SKM-1 (cell line): ENCODE data around the gene CADPS2.

Experiments used
- DNase-seq: peaks from one replicate; lab custom pipeline; 2025; ENCODE audit not compliant: unreplicated experiment; lab: John Stamatoyannopoulos, UW

Gene CADPS2

DNA sequence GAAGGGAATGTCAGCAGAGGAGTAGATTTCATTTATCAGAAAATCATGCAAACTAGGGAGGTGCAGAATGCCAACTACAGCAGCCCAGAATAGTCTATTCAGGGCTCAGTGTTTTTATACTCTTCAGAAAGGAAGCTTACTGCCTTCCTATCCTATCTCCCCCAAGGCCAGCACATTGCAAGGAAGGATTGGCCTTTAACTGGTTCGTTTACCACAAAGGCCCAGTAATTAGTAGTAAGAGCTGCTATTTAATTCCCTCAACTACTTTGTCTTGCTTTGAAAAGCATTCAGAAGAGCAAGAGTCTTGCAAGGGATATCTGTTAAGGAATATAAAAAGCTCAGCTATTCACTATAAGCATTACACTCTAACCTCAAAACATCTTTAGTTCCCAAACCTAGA is 97.1 kb downstream of the CADPS2 start:
- no peak for DNase-seq

GRCh38 chr7:122770686-122771335 is 115.4 kb downstream of the CADPS2 start:
- no peak for DNase-seq

DNA sequence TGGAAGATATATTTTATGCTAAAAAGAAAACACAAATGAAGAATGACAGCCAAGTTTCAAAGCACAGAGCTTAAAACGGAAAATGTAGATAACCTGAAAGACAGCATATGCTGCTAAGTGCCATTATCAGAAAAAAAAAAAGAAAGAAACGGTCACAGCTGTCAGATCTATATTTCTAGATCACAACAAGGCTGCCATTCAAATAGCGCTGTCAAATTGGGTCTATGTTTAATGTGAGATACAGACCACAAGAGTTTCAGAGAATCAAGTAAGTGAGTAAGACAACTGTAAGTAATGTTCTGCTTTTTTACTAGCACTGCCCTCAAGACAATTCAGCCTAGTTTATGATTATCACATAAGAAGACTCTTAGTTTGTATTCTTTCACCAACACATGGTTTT is 117.4 kb downstream of the CADPS2 start:
- no peak for DNase-seq

- DNase-seq, result no peak
These were observed 118.9 kb downstream of the CADPS2 start for GRCh38 chr7:122767339-122767738.

DNA sequence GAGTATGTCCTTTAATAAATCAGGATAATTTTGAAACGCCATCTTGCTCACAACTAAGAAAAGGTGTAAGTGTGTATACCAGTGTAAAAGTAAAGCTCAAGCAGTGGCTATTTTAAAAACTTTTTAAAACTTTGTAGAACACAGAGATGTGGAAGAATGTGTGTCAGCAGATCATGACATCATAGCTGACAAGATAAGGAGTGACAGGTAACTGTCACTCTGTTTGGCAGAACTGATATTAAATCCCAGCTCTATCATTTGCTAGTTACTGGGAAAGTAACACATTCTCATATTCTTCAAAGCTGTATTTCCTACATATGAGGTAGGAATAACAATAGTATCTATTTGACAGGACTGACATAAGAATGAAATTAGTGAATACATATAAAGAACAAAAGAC is 119.7 kb downstream of the CADPS2 start:
- DNase-seq, result no peak

DNA sequence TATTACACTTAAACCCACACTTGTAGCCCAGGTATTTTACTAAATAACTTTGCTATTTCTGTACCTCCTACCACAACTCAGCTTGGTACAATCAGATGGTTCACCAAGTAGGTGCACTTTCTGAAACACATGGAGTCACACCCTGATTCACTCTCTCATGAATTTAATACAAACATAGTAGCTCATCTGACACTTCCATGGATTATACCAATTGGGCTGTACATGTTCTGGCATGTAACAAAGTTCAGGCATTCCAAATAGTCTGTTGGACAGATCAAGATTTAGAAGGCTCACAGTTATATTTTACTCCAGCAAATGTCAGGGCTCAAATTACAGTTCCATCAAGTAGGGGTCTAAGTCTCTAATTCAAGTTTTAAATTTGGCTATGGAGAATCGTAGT is 121.4 kb downstream of the CADPS2 start:
- DNase-seq, result no peak

- no peak for DNase-seq
These were observed 122.2 kb downstream of the CADPS2 start for GRCh38 chr7:122764020-122764419.

- no peak for DNase-seq
These were observed 124.2 kb downstream of the CADPS2 start for GRCh38 chr7:122762071-122762470.

- no peak for DNase-seq
These were observed 127.8 kb downstream of the CADPS2 start for GRCh38 chr7:122758501-122758900.

DNA sequence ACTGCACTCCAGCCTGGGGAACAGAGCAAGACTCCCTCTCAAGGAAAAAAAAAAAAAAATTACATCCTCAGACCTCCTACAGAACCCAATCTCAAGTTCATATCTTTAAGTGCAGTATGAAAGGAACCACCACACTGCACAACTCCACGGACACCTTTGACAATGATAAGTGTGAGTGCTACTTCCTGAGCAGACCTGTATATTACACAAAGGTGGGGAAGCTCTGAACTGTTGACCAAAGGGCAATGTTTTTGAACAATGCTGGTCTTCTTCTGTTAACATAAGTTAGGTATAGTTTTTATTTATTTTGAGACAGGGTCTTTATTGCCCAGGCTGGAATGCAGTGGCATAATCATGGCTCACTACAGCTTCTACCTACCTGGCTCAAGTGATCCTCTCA is 129.4 kb downstream of the CADPS2 start:
- no peak for DNase-seq

DNA sequence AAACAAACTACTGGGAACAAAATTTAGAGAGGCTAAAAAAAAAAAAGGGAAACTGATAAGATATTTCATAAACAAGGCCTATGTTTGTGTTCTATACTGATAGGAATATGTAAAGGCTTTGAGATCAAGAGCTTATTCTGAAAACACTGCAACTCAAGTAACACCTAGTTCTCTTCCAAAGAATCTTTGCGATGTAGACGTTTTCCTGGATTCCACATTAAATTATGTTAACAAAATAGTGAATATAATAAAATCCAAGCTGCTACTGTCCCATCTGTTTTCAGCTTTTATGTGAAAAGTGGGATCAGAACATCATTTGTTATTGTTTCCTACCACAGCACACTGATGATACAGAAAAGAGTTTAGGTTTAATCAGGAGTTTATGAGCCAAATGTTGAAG is 130.6 kb downstream of the CADPS2 start:
- DNase-seq, result no peak

GRCh38 chr7:122752583-122752982 is 133.7 kb downstream of the CADPS2 start:
- DNase-seq, result no peak

- no peak for DNase-seq
These were observed 135.9 kb downstream of the CADPS2 start for GRCh38 chr7:122750389-122750788.

DNA sequence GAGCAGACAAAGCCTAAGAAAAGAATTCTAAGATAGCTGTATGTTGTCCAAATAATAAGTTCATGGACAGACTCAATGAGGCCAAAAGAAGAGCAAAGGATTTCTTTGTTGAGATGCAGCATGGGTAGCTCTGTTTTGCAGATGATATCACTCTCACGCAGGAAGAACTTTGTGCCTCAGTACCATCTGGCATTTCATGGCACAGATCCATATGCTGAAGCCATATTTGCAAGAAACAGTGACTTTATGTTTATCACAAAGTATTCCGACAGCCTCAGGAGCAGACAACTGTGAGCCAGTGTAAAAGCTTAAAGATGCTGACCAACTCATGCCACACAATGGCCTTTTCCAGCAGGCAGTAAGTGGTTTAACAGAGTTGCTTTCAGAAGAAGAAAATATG is 138.1 kb downstream of the CADPS2 start:
- DNase-seq, result no peak

GRCh38 chr7:122746948-122747347 is 139.3 kb downstream of the CADPS2 start:
- no peak for DNase-seq

DNA sequence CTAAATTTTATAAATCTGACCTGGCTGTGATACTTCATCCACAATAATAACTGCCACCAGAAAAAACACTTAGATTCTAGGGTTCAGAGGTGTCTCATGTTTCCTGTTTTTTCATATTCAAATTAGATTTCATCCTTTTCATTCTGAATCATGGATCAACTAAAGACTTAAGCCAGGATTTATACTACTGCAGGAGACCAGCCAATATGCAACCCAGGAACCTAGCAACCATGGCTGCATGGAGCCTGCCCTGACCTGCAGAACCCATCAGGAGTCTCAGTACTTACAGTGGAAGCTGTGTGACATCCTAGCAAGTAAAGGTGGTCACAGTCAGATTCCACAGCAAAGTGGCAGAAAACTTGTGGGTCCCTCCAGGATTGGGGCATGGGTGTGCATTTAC is 143.0 kb downstream of the CADPS2 start:
- no peak for DNase-seq

DNA sequence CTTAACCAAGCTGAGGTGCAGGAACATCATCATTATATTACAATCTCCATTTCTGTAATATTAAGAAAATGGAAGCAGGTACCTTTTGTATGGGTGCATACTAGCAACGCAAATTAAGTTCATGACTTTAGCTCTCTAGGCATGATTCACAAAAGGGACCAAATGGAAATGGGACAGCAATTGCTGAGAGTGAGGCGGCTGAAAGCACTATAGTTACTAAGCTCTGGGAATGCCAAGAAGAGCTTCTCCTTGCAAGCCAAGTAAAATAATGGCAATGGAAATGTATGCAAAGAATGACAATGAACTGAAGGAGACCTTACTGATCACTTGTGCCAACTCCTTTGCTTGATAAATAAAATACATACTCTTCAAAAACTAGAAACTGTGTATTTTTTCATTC is 147.3 kb downstream of the CADPS2 start:
- no peak for DNase-seq

DNA sequence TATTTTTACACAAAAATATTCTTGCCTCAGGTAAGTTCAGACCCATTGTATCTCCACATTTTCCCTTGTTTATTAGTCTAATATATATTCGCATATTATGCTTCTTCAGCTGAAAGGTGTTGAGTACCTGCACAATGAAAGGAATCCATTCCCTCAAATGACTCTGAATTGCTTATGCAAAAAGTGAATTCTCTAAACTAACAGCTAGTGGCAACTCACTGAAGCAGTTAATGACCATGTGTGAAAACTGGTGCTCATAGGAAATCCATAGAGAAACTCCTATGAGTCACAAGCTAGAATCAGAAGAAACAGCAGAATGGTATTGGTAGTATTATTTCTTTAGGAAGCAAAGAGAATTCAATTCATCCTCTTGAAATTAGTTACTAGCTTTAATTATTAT is 150.1 kb downstream of the CADPS2 start:
- no peak for DNase-seq

GRCh38 chr7:122727759-122728158 is 158.5 kb downstream of the CADPS2 start:
- no peak for DNase-seq

- no peak for DNase-seq
These were observed 158.9 kb downstream of the CADPS2 start for GRCh38 chr7:122727354-122727753.

- no peak for DNase-seq
These were observed 159.4 kb downstream of the CADPS2 start for GRCh38 chr7:122726881-122727280.

- no peak for DNase-seq
These were observed 161.9 kb downstream of the CADPS2 start for GRCh38 chr7:122724366-122724765.

DNA sequence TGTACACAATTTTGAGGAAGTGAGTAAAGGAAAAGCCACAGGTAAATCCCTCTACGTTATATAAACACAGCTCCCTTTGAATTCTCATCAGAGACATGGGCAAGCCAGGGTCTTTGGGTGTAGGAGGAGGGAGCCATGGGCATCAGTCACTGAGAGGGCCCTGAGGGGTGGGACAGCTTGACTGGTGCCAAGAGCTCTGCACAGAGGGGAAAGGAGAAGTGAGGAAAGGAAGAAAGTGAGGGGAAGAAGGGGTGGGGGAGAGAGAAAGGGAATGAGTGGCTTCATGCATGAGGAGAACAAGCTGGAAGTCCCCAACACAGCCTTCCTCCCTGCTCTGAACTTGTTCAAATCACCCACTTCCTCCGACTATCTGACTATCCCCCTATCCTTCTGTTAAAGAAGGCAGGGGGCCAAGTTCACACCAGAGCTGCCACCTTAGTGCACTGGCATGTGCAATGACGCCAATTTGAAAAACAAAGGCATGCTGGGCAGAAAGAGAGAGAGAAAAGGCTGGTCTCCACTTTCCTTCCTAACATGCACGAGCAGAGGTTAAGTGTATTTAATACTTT is 167.2 kb downstream of the CADPS2 start:
- no peak for DNase-seq
